Suppressor macrophage treated with lipopolysaccharide for 4 hours (primary cell): ENCODE data around the gene CD48.
A peak's percentile ranks its signal among the peaks of the same experiment; 100 is the strongest.

Experiments used
- DNase-seq: peaks from one replicate; pipeline ENCODE4 v3.0.0-alpha.2; 2020

Gene CD48

GRCh38 chr1:160630523-160631451, 80.8 kb downstream of the CD48 start:
- peak; percentile 74 for DNase-seq

DNA sequence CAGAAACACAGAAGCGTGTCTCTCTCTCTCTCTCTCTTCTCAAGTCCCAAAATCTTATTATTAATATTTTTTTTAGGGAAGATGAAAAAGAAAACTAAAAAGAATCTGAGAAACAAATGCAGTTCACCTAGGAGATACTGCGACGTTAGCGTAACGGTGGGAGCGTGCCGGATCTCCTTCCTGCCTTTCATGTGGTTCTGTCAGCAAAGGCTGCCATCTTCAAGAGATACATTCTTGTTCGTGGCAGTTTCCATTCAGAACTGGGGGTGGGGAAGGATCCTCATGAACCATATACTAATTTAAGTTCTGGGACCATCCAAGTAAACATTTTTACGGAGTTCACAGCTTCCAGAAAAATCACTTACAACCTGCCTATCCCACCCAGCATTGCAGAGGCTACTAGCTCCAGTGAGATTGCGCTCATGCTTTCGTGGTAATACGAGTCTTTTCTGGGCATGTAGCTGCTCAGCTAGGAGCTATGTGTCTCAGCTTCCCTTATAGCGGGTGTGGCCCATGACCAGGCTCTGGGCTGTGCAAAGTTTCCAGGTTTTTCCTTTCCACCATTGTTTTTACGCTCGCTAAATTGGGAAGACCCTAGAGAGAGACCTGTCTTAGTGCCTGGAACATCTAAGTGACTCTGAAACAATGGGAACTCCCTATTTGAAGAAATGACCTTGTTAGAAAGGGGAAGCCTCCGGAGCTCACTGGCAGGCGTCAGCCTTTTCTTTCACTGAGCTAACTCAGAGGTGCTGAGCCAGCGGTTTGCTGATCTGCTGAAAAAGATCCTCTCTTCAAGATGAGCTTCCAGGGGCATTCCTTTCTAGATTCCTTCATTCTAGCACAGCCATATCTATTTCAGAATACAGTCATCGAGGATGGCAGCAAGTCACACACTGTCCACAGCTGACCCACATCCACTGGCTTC, 82.1 kb downstream of the CD48 start:
- DNase-seq: peak; percentile 91

- DNase-seq: no peak
Observed at GRCh38 chr1:160628799-160629263, 82.8 kb downstream of the CD48 start.
